Vagina (tissue), 2 donors: ENCODE measurements around the gene TRAPPC1.

Experiments
- POLR2A ChIP-seq, 2 donors: fragments of 450-650 bp; IDR thresholded peaks; one replicate each; pipeline ENCODE4 v1.6.1; 2017; ENCODE audit warnings: antibody characterized with exemption in 2 of 2, mild to moderate bottlenecking in 2 of 2, moderate library complexity in 2 of 2
- POLR2AphosphoS5 ChIP-seq, 2 donors: sonication (generic); formaldehyde crosslinking; IDR thresholded peaks; one replicate each; pipeline ENCODE4 v1.9.0; 2017; ENCODE audit warnings: antibody characterized with exemption in 2 of 2, mild to moderate bottlenecking in 2 of 2, low read depth in 1 of 2; ENCODE audit not compliant: insufficient read depth in 1 of 2
- TF ChIP-seq, protein P1 (sequence below), 3 experiments: fragments of 450-650 bp in 2 of 3; fragments of 200-600 bp in 1 of 3; sonication (generic) in 1 of 3; IDR thresholded peaks; one replicate each; pipeline ENCODE4 v1.5.1; 2017 to 2019; ENCODE audit warnings: antibody characterized with exemption in 3 of 3, mild to moderate bottlenecking in 2 of 3, moderate library complexity in 2 of 3

DNA sequence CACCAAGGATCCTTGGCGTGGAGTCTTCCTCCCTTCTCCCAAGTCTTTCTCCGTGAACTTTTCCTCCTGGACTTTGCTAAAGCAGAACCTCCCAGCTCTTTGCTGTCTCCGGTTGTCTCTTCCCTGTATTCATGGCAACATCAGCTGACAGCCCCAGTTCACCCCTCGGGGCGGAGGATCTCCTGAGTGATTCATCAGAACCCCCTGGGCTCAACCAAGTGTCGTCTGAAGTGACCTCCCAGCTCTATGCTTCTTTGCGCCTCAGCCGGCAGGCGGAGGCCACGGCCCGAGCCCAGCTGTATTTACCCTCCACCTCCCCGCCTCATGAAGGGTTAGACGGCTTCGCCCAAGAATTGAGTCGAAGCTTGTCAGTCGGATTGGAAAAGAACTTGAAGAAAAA, 1.2 kb upstream of the TRAPPC1 start:
- TF ChIP-seq POLR2AphosphoS5 (IDR thresholded peaks at IDR 0.05; ENCODE audit: insufficient read depth in 1 of 2, low read depth in 1 of 2) (no peak), POLR2A (IDR thresholded peaks at IDR 0.05) (no peak)
- TF ChIP-seq, protein P1, sequence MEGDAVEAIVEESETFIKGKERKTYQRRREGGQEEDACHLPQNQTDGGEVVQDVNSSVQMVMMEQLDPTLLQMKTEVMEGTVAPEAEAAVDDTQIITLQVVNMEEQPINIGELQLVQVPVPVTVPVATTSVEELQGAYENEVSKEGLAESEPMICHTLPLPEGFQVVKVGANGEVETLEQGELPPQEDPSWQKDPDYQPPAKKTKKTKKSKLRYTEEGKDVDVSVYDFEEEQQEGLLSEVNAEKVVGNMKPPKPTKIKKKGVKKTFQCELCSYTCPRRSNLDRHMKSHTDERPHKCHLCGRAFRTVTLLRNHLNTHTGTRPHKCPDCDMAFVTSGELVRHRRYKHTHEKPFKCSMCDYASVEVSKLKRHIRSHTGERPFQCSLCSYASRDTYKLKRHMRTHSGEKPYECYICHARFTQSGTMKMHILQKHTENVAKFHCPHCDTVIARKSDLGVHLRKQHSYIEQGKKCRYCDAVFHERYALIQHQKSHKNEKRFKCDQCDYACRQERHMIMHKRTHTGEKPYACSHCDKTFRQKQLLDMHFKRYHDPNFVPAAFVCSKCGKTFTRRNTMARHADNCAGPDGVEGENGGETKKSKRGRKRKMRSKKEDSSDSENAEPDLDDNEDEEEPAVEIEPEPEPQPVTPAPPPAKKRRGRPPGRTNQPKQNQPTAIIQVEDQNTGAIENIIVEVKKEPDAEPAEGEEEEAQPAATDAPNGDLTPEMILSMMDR (IDR thresholded peaks at IDR 0.05), result no peak
